Keratinocyte (primary cell): ENCODE results near the gene MSI2. TPM values are rescaled to one million over a fixed set of nuclear protein-coding genes. Genes with fewer than 3 reads are reported as not detected.

Experiments
- DNase-seq: peaks from one replicate; pipeline ENCODE4 v3.0.0-alpha.2; 2011; ENCODE audit warnings: low read depth, missing footprints, low spot score
- FAIRE-seq: peaks from 2 replicates; lab custom pipeline; 2011; peaks lifted over from hg19 to GRCh38; lab: Jason Lieb, UNC
- H2AFZ ChIP-seq: 2 replicates; pipeline ENCODE4 v1.6.0; 2012; ENCODE audit warnings: low read length, control low read depth, inconsistent platforms; ENCODE audit not compliant: control insufficient read depth
- H3K27ac ChIP-seq: 2 replicates; pipeline ENCODE4 v1.5.1; 2011; ENCODE audit warnings: low read length; ENCODE audit not compliant: control insufficient read depth, insufficient read depth
- H3K27me3 ChIP-seq: 3 replicates; pipeline ENCODE4 v1.6.0; 2011; ENCODE audit warnings: low read length; ENCODE audit not compliant: control insufficient read depth, insufficient read depth; ENCODE audit errors: extremely low read depth
- H3K36me3 ChIP-seq, 2 experiments: 2 replicates in 1 of 2; 3 replicates in 1 of 2; pipeline ENCODE4 v1.5.1; 2011; ENCODE audit warnings: low read length in 2 of 2, mild to moderate bottlenecking in 1 of 2; ENCODE audit not compliant: control insufficient read depth in 2 of 2, insufficient read depth in 2 of 2; ENCODE audit errors: extremely low read depth in 1 of 2
- H3K4me1 ChIP-seq: 3 replicates; pipeline ENCODE4 v1.5.1; 2011; ENCODE audit warnings: low read length; ENCODE audit not compliant: control insufficient read depth, insufficient read depth; ENCODE audit errors: extremely low read depth
- H3K4me2 ChIP-seq: 3 replicates; pipeline ENCODE4 v1.6.0; 2011; ENCODE audit warnings: low read depth, low read length; ENCODE audit not compliant: control insufficient read depth, insufficient read depth; ENCODE audit errors: extremely low read depth
- H3K4me3 ChIP-seq, 3 experiments: fragments of 200-600 bp in 1 of 3; sonication (generic) in 1 of 3; 2 replicates in 2 of 3; 3 replicates in 1 of 3; pipeline ENCODE4 v1.5.1; 2011 to 2016; ENCODE audit warnings: low read length in 3 of 3, mild to moderate bottlenecking in 3 of 3, control low read depth in 2 of 3, inconsistent platforms in 1 of 3, low read depth in 1 of 3, mixed read lengths in 1 of 3, mixed run types in 1 of 3, moderate library complexity in 1 of 3; ENCODE audit not compliant: control insufficient read depth in 2 of 3, insufficient read depth in 2 of 3; ENCODE audit errors: extremely low read depth in 1 of 3
- H3K79me2 ChIP-seq: 2 replicates; pipeline ENCODE4 v1.6.0; 2012; ENCODE audit warnings: low read length; ENCODE audit not compliant: control insufficient read depth, insufficient read depth
- H3K9ac ChIP-seq: 3 replicates; pipeline ENCODE4 v1.6.0; 2011; ENCODE audit warnings: low read length; ENCODE audit not compliant: control insufficient read depth, insufficient read depth; ENCODE audit errors: extremely low read depth
- H3K9me1 ChIP-seq: 3 replicates; pipeline ENCODE4 v1.6.0; 2011; ENCODE audit warnings: low read length; ENCODE audit not compliant: control insufficient read depth, insufficient read depth; ENCODE audit errors: extremely low read depth
- H3K9me3 ChIP-seq: 2 replicates; pipeline ENCODE4 v1.5.1; 2012; ENCODE audit warnings: low read depth, low read length; ENCODE audit not compliant: control insufficient read depth
- H4K20me1 ChIP-seq: 3 replicates; pipeline ENCODE4 v1.6.0; 2011; ENCODE audit warnings: low read length; ENCODE audit not compliant: control insufficient read depth, insufficient read depth; ENCODE audit errors: extremely low read depth
- CTCF ChIP-seq, 3 experiments: IDR thresholded peaks in 1 of 3; conservative IDR thresholded peaks in 1 of 3; optimal IDR thresholded peaks in 1 of 3; 2 replicates in 2 of 3; 3 replicates in 1 of 3; pipeline versions ENCODE3 to v1.5.1; 2011; ENCODE audit warnings: low read length in 3 of 3, mild to moderate bottlenecking in 3 of 3, moderate library complexity in 2 of 3, control low read depth in 1 of 3, inconsistent platforms in 1 of 3; ENCODE audit not compliant: insufficient read depth in 2 of 3; ENCODE audit errors: extremely low read depth in 1 of 3
- EZH2 ChIP-seq: IDR thresholded peaks from one replicate; pipeline ENCODE4 v1.6.1; 2012; ENCODE audit warnings: inconsistent platforms, mild to moderate bottlenecking, low read length, moderate library complexity
- dilution Hi-C: fragments of 300-500 bp; cut with MboI; formaldehyde crosslinking; loops from one replicate; pipeline ENCODE4 v1.7.0; 2020; ENCODE audit warnings: low sequenced_read_pairs; ENCODE audit not compliant: extremely low pct_ligation_motif_present
- polyA plus RNA-seq, 5 experiments: library from polyadenylated mRNA; depleted of rRNA in 3 of 5; stranded (reverse) in 3 of 5; stranded (forward) in 1 of 5; unstranded in 1 of 5; fragments of >200 nt; gene quantifications; 1 replicate in 1 of 5; 2 replicates in 3 of 5; 3 replicates in 1 of 5; pipeline versions ENCODE4 v1.2.1 to v1.2.3, GENCODE V29; 2011 to 2012; ENCODE audit warnings: missing spikeins in 2 of 5, low read depth in 1 of 5, low replicate concordance in 1 of 5

Gene MSI2
- polyA plus RNA-seq, 1 donor (not counting 4 experiments of a cell fraction or from before 2014, with no cell fraction given) = 22.3 TPM

GRCh38 chr17:57319806-57320205 lies 63.5 kb downstream of the MSI2 start:
- no peaks in the 10 kb centered on the region for H3K4me1 ChIP-seq
- H3K79me2 ChIP-seq = no peaks in the 10 kb centered on the region
- dilution Hi-C loops = no loop called here
- no peak overlapping the region for H3K9ac ChIP-seq
- H3K36me3 ChIP-seq = peaks cover 0 to 5% of the 10 kb centered on the region in 2 experiments
- H3K4me3 ChIP-seq = no peak overlapping the region
- H3K27ac ChIP-seq = no peak overlapping the region
- no peaks in the 10 kb centered on the region for H4K20me1 ChIP-seq
- TF ChIP-seq CTCF (optimal IDR thresholded peaks at IDR 0.05 in 1 of 3, IDR thresholded peaks at IDR 0.05 in 1 of 3, conservative IDR thresholded peaks at IDR 0.05 in 1 of 3; ENCODE audit: extremely low read depth in 1 of 3, insufficient read depth in 2 of 3, low read length in 3 of 3) (no peak), EZH2 (no peak)
- H3K9me1 ChIP-seq = no peaks in the 10 kb centered on the region
- H3K27me3 ChIP-seq = no peaks in the 10 kb centered on the region
- H2AFZ ChIP-seq = no peak overlapping the region
- FAIRE-seq = no peak
- DNase-seq = no peak
- H3K9me3 ChIP-seq = no peaks in the 10 kb centered on the region
- no peak overlapping the region for H3K4me2 ChIP-seq

GRCh38 chr17:57323391-57323790 lies 67.1 kb downstream of the MSI2 start:
- H3K4me2 ChIP-seq = no peak overlapping the region
- H3K4me1 ChIP-seq = no peaks in the 10 kb centered on the region
- no peaks in the 10 kb centered on the region for H3K79me2 ChIP-seq
- H4K20me1 ChIP-seq = no peaks in the 10 kb centered on the region
- H3K4me3 ChIP-seq = no peak overlapping the region
- no peak for TF ChIP-seq EZH2
- TF ChIP-seq CTCF (optimal IDR thresholded peaks at IDR 0.05 in 1 of 3, IDR thresholded peaks at IDR 0.05 in 1 of 3, conservative IDR thresholded peaks at IDR 0.05 in 1 of 3; ENCODE audit: extremely low read depth in 1 of 3, insufficient read depth in 2 of 3, low read length in 3 of 3) = no peak
- no peak overlapping the region for H3K27ac ChIP-seq
- H3K27me3 ChIP-seq = no peaks in the 10 kb centered on the region
- FAIRE-seq (no peak), DNase-seq (no peak)
- H3K9ac ChIP-seq = no peak overlapping the region
- no peaks in the 10 kb centered on the region for H3K9me1 ChIP-seq
- H3K36me3 ChIP-seq = peaks cover 0 to 5% of the 10 kb centered on the region in 2 experiments
- no peaks in the 10 kb centered on the region for H3K9me3 ChIP-seq
- no peak overlapping the region for H2AFZ ChIP-seq
- dilution Hi-C loops = no loop called here
